Measurements from ENCODE around the gene NINJ2.

DNA sequence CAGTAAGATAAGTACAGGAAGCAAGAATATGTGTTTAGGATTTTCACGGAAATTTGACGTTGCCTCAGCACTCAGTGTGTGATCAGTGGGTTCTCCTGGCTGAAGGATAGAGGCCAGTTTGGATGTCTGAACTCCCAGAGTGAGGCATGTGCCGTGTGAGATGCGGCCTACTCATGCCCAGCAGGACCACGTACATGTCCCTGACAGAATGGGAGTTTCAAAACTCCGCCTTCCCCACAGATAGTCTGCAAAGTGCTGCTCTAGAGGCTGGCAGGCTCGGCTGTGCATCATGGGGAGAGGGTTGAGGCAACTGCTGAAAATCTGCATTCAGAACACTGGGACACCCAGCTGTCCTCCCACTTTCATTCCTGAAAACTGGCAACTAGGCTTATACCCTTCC is 58.3 kb downstream of the NINJ2 start:
- TF ChIP-seq, protein P1, sequence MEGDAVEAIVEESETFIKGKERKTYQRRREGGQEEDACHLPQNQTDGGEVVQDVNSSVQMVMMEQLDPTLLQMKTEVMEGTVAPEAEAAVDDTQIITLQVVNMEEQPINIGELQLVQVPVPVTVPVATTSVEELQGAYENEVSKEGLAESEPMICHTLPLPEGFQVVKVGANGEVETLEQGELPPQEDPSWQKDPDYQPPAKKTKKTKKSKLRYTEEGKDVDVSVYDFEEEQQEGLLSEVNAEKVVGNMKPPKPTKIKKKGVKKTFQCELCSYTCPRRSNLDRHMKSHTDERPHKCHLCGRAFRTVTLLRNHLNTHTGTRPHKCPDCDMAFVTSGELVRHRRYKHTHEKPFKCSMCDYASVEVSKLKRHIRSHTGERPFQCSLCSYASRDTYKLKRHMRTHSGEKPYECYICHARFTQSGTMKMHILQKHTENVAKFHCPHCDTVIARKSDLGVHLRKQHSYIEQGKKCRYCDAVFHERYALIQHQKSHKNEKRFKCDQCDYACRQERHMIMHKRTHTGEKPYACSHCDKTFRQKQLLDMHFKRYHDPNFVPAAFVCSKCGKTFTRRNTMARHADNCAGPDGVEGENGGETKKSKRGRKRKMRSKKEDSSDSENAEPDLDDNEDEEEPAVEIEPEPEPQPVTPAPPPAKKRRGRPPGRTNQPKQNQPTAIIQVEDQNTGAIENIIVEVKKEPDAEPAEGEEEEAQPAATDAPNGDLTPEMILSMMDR (conservative IDR thresholded peaks at IDR 0.05 in 1 of 2, IDR thresholded peaks at IDR 0.05 in 1 of 2; ENCODE audit: extremely low read depth in 1 of 2, insufficient read depth in 1 of 2, low read depth in 1 of 2, low read length in 2 of 2): no peak
- TF ChIP-seq EZH2 (IDR thresholded peaks at IDR 0.05; ENCODE audit: borderline replicate concordance, low read length): no peak

Measured in mammary epithelial cell (primary cell).